Measurements from ENCODE around the gene GPR32.

DNA sequence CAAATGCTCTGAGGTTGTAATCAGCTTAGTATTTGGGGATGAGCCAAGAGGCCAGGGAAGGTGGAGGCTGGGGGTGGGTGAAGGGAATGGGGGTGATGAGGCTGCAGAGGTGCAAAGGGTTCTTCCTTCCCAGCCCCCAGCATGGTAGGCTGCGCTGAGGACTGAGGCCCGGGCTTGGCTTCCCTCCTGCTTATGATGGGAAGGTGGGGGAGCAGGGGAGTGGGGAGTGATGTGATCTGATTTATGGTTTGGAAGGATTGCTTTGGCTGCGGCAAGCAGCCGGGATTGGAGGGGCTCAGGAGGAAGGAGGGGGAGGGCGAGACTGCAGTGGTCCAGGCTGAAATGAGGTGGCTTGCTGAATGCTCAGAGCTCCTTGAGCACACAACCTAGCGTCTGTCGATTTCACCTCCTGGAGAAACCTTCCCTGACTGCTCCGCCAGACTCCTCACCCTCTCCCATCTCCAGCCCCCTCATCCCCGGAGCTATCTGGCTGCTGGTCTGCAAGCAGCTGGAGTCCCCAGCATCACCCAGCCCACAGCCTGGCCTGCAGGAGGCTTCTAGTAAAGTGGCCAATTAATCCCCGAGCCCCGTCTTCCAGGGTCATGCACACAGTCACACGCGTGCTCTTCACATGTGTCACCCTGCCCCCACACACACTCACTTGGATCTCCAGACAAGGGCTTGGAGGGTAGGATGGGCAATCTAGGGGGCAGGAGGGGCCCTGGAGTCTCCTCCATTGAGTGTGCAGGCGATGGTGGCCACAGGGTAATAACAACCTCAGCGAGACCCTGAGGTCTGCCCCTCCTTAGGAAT is 47.9 kb upstream of the GPR32 start:
- TF ChIP-seq POLR2A (IDR thresholded peaks at IDR 0.05), result no peak
- TF ChIP-seq, protein P1, sequence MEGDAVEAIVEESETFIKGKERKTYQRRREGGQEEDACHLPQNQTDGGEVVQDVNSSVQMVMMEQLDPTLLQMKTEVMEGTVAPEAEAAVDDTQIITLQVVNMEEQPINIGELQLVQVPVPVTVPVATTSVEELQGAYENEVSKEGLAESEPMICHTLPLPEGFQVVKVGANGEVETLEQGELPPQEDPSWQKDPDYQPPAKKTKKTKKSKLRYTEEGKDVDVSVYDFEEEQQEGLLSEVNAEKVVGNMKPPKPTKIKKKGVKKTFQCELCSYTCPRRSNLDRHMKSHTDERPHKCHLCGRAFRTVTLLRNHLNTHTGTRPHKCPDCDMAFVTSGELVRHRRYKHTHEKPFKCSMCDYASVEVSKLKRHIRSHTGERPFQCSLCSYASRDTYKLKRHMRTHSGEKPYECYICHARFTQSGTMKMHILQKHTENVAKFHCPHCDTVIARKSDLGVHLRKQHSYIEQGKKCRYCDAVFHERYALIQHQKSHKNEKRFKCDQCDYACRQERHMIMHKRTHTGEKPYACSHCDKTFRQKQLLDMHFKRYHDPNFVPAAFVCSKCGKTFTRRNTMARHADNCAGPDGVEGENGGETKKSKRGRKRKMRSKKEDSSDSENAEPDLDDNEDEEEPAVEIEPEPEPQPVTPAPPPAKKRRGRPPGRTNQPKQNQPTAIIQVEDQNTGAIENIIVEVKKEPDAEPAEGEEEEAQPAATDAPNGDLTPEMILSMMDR (IDR thresholded peaks at IDR 0.05 in 8 of 11, conservative IDR thresholded peaks at IDR 0.05 in 3 of 11), result no peak
- TF ChIP-seq POLR2AphosphoS5 (IDR thresholded peaks at IDR 0.05), result no peak

Measured in spleen (tissue), 7 donors.